Lower leg skin (tissue), 4 donors: ENCODE measurements around the gene UMODL1. TPM values are rescaled to one million over a fixed set of nuclear protein-coding genes. Genes with fewer than 3 reads are reported as not detected.

Source experiments
- DNase-seq, 2 donors: peaks; one replicate each; pipeline ENCODE4 v3.0.0-alpha.2; 2019; ENCODE audit warnings: low spot score in 2 of 2
- H3K4me3 ChIP-seq: fragments of 200-600 bp; sonication (generic); 2 replicates; pipeline ENCODE4 v1.5.1; 2017; ENCODE audit warnings: mild to moderate bottlenecking, low read depth; ENCODE audit not compliant: poor library complexity, severe bottlenecking
- CTCF ChIP-seq, 3 donors: fragments of 450-650 bp; IDR thresholded peaks; one replicate each; pipeline ENCODE4 v1.5.1; 2016; ENCODE audit warnings: antibody characterized with exemption in 3 of 3, mild to moderate bottlenecking in 3 of 3, moderate library complexity in 2 of 3
- POLR2A ChIP-seq, 2 donors: fragments of 450-650 bp; IDR thresholded peaks; one replicate each; pipeline ENCODE4 v1.6.1; 2016 to 2017; ENCODE audit warnings: antibody characterized with exemption in 2 of 2, mild to moderate bottlenecking in 1 of 2, moderate library complexity in 1 of 2
- WGBS, 2 donors: methylation state at CpG; one replicate each; pipeline ENCODE4 v1.1.5; 2018; 5-methylcytosine and 5-hydroxymethylcytosine counted together
- intact Hi-C: fragments of 100-400 bp; cut with DNase I; formaldehyde crosslinking; loops from one replicate; pipeline ENCODE4 v1.15.0; 2023; ENCODE audit warnings: low total_unique reads
- total RNA-seq, 4 donors: library from RNA; depleted of rRNA; stranded (reverse); fragments of >200 nt; gene quantifications; one replicate each; pipeline ENCODE4 v1.1.0, GENCODE V29; 2016

The UMODL1 gene
- total RNA-seq, 4 donors from 2014 or later: 0.23 TPM; not detected in 3

GRCh38 chr21:42124826-42125570 lies 53.9 kb downstream of the UMODL1 start:
- H3K4me3 ChIP-seq: no peak overlapping the region
- no peak for TF ChIP-seq CTCF (IDR thresholded peaks at IDR 0.05)
- no peak for TF ChIP-seq POLR2A (IDR thresholded peaks at IDR 0.05)
- DNase-seq: no peak
- 76 to 79% methylated on average over 19 of the region's 19 CpGs for WGBS, 2 donors
- intact Hi-C loops: no loop called here

DNA sequence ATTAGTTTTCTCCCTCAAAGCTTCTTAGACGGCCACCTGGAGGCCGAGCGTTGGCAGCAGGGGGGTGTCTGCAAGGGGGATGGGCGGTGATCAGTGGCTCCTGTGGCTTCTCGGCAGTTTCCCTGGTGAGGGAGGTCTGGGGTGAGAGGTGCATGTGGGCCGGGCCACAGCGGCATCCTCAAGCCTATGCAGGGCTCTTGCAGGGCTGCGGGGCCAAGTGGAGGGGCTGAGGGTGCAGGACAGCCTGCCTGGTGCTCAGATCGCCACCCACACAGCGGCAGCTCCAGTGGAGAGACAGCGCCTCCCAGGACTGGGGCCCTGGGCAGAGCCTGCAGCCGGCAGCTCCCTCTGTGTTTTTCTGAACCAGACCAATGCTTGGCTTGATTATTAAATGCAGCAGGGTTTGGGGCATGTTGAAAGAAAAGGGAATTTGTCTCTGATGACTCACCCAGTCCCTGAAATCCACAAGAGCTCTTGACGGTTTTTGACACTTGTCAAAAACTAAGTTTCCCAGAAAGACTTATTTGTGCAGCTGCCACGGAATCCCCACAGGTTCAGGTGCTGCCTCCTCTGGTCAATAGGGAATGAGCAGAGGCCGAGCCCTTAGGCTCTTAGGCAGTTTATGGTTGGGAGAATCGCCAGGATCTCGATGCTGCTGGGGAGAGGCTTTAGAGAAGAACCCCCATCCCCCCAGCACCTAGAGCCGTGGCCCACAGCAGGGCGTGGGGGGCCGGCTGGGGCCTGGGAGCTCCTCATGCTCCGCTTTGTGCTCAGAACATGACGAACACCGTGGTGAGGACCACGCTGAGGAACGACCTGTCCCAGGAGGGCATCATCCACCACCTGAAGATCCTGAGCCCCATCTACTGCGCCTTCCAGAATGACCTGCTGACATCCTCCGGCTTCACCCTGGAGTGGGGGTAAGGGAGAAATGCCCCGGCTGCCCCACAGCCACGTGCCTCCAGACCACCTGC lies 54.7 kb downstream of the UMODL1 start:
- TF ChIP-seq CTCF (IDR thresholded peaks at IDR 0.05): no peak
- TF ChIP-seq POLR2A (IDR thresholded peaks at IDR 0.05): no peak
- H3K4me3 ChIP-seq: no peak overlapping the region
- intact Hi-C loops: no loop called here
- WGBS, 2 donors: 63 to 68% methylated on average over 28 to 29 of the region's 29 CpGs
- DNase-seq: no peak

DNA sequence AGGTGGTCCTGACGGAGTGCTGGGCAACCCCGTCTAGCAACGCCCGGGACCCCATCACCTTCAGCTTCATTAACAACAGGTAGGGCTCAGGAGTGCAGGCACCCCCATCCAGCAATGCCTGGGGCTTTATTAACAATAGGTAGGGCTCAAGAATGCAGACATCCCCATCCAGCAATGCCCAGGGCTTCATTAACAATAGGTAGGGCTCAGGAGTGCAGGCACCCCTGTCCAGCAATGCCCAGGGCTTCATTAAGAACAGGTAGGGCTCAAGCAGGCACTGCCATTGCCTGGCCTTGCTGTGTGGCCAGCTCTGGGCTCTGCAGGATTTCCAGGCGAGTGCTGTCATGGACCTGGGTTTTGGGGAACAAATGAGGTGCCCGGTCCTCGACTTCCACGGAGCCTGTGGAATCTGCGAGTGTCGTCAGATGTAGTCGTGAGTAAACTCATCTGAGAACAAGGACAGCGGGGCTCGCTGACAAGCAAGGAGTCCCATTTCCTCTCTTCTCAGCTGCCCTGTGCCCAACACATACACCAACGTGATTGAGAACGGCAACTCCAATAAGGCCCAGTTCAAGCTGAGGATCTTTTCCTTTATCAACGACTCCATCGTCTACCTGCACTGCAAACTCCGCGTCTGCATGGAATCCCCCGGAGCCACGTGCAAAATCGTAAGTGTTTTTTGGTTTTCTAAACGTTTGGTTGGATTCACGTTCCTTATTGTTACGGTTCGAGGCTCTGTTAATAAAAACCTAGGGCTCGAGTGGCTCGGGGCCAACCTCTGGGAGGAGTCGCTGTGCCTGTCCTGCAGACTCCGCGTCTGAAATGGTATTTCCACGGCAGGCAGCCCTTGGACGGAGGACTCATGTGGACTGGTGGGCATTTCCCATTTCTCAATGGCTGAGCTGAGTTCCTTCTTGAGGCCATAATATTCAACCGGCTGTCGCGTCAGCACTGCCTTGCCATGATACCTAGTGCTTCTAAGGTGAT lies 56.3 kb downstream of the UMODL1 start:
- DNase-seq: no peak
- intact Hi-C loops: no loop called here
- no peak overlapping the region for H3K4me3 ChIP-seq
- 81 to 83% methylated on average over 36 of the region's 36 CpGs for WGBS, 2 donors
- TF ChIP-seq POLR2A (IDR thresholded peaks at IDR 0.05) (no peak), CTCF (IDR thresholded peaks at IDR 0.05) (no peak)

DNA sequence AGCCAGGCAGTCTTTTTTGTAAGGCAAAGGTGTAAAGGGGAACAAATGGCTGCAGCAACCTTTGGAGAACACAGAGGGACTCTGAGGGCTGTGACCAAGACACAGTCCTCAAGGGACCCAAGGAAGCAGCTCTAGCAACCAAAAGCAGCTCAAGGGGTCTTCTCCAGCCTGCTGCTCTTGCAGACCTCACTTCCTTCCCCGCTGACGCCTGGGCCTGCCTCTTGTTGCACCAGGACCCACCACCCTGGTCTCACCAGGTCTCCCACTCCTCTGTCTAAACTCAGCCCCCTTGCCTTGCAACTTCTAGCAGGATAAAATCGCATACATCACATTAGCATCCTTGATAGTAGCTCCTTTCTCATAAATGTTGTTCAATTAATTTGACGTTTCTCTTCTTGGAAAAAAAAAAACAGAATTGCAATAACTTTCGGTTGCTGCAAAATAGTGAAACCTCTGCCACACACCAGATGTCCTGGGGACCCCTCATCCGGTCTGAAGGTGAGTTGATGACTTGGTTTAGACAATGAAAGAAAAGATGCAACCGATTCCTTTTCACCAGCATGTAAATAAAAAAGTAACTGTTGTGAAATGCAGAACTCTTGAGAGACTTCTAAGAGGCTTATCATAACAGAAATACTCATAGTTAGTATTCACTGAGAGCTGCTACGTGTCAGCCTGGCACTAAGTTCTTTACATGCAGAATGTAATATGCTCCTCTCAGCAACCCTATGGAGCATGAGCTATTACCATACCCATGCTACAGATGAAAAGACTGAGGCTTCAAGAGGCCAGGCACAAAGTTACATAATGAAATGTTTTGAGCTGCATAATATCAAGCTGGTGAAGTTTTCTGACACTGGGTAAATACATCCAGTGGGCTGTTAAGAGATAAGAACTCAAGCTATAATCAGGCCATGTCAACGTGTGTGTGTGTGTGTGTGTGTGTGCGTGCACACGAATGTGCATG lies 58.5 kb downstream of the UMODL1 start:
- no peak overlapping the region for H3K4me3 ChIP-seq

More for the DNA sequence above, 58.5 kb downstream of the UMODL1 start:
- DNase-seq: no peak
- intact Hi-C loops: loop anchor here (1.0 kb wide), 1 partner anchor 147 kb away; no protein-coding TSS in a partner anchor
- TF ChIP-seq CTCF (IDR thresholded peaks at IDR 0.05) (no peak), POLR2A (IDR thresholded peaks at IDR 0.05) (no peak)
- 78 to 86% methylated on average over 11 of the region's 11 CpGs for WGBS, 2 donors
